ENCODE measurements around the gene OTUD3. TPM values are rescaled to one million over a fixed set of nuclear protein-coding genes. Genes with fewer than 3 reads are reported as not detected.

Gene OTUD3
- polyA plus RNA-seq, 6 donors from 2014 or later = 0.74 to 3.6 (median 2.0) TPM

GRCh38 chr1:19901653-19902052 is 19.5 kb downstream of the OTUD3 start:
- Mint-ChIP-seq H3K4me3 (no peak overlapping the region), H3K27ac (peak overlapping the region in 2 of 6 donors; percentile 29 to 37), H3K4me1 (peaks cover 0 to 4% (median 0%) of the 10 kb centered on the region in 3 donors), H3K9me3 (peaks cover 0 to 2% (median 0%) of the 10 kb centered on the region in 7 donors), H3K27me3 (no peaks in the 10 kb centered on the region), H3K36me3 (peaks cover 39 to 46% of the 10 kb centered on the region in 2 donors)
- no peak for ATAC-seq (ENCODE audit: low read depth in 2 of 2)
- no peak for DNase-seq

GRCh38 chr1:19903621-19904020 is 21.4 kb downstream of the OTUD3 start:
- Mint-ChIP-seq H3K27me3 (no peaks in the 10 kb centered on the region), H3K27ac (no peak overlapping the region), H3K4me3 (no peak overlapping the region), H3K4me1 (no peaks in the 10 kb centered on the region), H3K36me3 (peaks cover 43 to 54% of the 10 kb centered on the region in 2 donors), H3K9me3 (peaks cover 0 to 2% (median 0%) of the 10 kb centered on the region in 7 donors)
- ATAC-seq (ENCODE audit: low read depth in 2 of 2) = no peak
- DNase-seq = no peak

GRCh38 chr1:19907456-19907855 is 25.3 kb downstream of the OTUD3 start:
- H3K4me1 Mint-ChIP-seq = no peaks in the 10 kb centered on the region

GRCh38 chr1:19909392-19909791 is 27.2 kb downstream of the OTUD3 start:
- no peaks in the 10 kb centered on the region for H3K9me3 Mint-ChIP-seq
- no peak overlapping the region for H3K27ac Mint-ChIP-seq
- H3K27me3 Mint-ChIP-seq = no peaks in the 10 kb centered on the region
- ATAC-seq (ENCODE audit: low read depth in 2 of 2) (no peak), DNase-seq (no peak)
- no peaks in the 10 kb centered on the region for H3K4me1 Mint-ChIP-seq
- no peak overlapping the region for H3K4me3 Mint-ChIP-seq
- H3K36me3 Mint-ChIP-seq = peaks cover 38 to 48% of the 10 kb centered on the region in 2 donors

More at GRCh38 chr1:19907456-19907855, 25.3 kb downstream of the OTUD3 start:
- H3K36me3 Mint-ChIP-seq = peaks cover 47 to 60% of the 10 kb centered on the region in 2 donors
- DNase-seq (no peak), ATAC-seq (ENCODE audit: low read depth in 2 of 2) (no peak)
- H3K27me3 Mint-ChIP-seq = no peaks in the 10 kb centered on the region
- H3K4me3 Mint-ChIP-seq = no peak overlapping the region
- peak overlapping the region in 1 of 6 donors; percentile 78 for H3K27ac Mint-ChIP-seq
- no peaks in the 10 kb centered on the region for H3K9me3 Mint-ChIP-seq

- Mint-ChIP-seq H3K27ac (no peak overlapping the region), H3K27me3 (no peaks in the 10 kb centered on the region), H3K36me3 (peaks cover 33 to 42% of the 10 kb centered on the region in 2 donors), H3K4me3 (no peak overlapping the region), H3K9me3 (no peaks in the 10 kb centered on the region), H3K4me1 (no peaks in the 10 kb centered on the region)
- DNase-seq (no peak), ATAC-seq (ENCODE audit: low read depth in 2 of 2) (no peak)
Measured at GRCh38 chr1:19909971-19910370, 27.8 kb downstream of the OTUD3 start.

- ATAC-seq (ENCODE audit: low read depth in 2 of 2) (no peak), DNase-seq (no peak)
- Mint-ChIP-seq H3K9me3 (no peaks in the 10 kb centered on the region), H3K4me3 (no peak overlapping the region), H3K27me3 (no peaks in the 10 kb centered on the region), H3K27ac (no peak overlapping the region), H3K36me3 (peaks cover 30 to 38% of the 10 kb centered on the region in 2 donors), H3K4me1 (no peaks in the 10 kb centered on the region)
Measured at GRCh38 chr1:19910650-19911049, 28.5 kb downstream of the OTUD3 start.

- ATAC-seq (ENCODE audit: low read depth in 2 of 2) (peak; percentile 69 to 87), DNase-seq (peak; percentile 68)
- Mint-ChIP-seq H3K4me1 (peaks cover 3 to 6% (median 4%) of the 10 kb centered on the region in 3 donors), H3K27ac (peak overlapping the region in 2 of 6 donors; percentile 4 to 82), H3K4me3 (no peak overlapping the region), H3K27me3 (peaks cover 0 to 8% (median 7%) of the 10 kb centered on the region in 3 donors), H3K9me3 (no peaks in the 10 kb centered on the region), H3K36me3 (no peaks in the 10 kb centered on the region)
Measured at GRCh38 chr1:19918057-19918456, 35.9 kb downstream of the OTUD3 start.

GRCh38 chr1:19920132-19920710 is 38.0 kb downstream of the OTUD3 start:
- no peak for DNase-seq
- H3K4me3 Mint-ChIP-seq = no peak overlapping the region
- peaks cover 0 to 9% (median 7%) of the 10 kb centered on the region in 3 donors for H3K27me3 Mint-ChIP-seq
- H3K4me1 Mint-ChIP-seq = peaks cover 3 to 6% (median 4%) of the 10 kb centered on the region in 3 donors
- no peaks in the 10 kb centered on the region for H3K9me3 Mint-ChIP-seq
- no peak overlapping the region for H3K27ac Mint-ChIP-seq
- no peak for ATAC-seq (ENCODE audit: low read depth in 2 of 2)
- H3K36me3 Mint-ChIP-seq = no peaks in the 10 kb centered on the region

GRCh38 chr1:19921310-19921709 is 39.1 kb downstream of the OTUD3 start:
- Mint-ChIP-seq H3K9me3 (no peaks in the 10 kb centered on the region), H3K36me3 (no peaks in the 10 kb centered on the region), H3K27ac (peak overlapping the region in 1 of 6 donors; percentile 35), H3K27me3 (peaks cover 0 to 9% (median 7%) of the 10 kb centered on the region in 3 donors), H3K4me1 (peaks cover 3 to 6% (median 4%) of the 10 kb centered on the region in 3 donors), H3K4me3 (no peak overlapping the region)
- ATAC-seq (ENCODE audit: low read depth in 2 of 2) (no peak), DNase-seq (no peak)

GRCh38 chr1:19922015-19922688 is 40.0 kb downstream of the OTUD3 start:
- Mint-ChIP-seq H3K27me3 (peaks cover 0 to 9% (median 7%) of the 10 kb centered on the region in 3 donors), H3K27ac (no peak overlapping the region), H3K9me3 (peaks cover 0 to 2% (median 0%) of the 10 kb centered on the region in 7 donors), H3K36me3 (no peaks in the 10 kb centered on the region), H3K4me1 (peaks cover 3 to 6% (median 4%) of the 10 kb centered on the region in 3 donors), H3K4me3 (no peak overlapping the region)
- DNase-seq = no peak
- no peak for ATAC-seq (ENCODE audit: low read depth in 2 of 2)

- Mint-ChIP-seq H3K9me3 (peaks cover 0 to 2% (median 0%) of the 10 kb centered on the region in 7 donors), H3K27me3 (peaks cover 0 to 9% (median 7%) of the 10 kb centered on the region in 3 donors), H3K4me1 (peaks cover 0 to under 1% (median under 1%) of the 10 kb centered on the region in 3 donors), H3K4me3 (no peak within 1 kb of the TSS), H3K36me3 (no peaks in the 10 kb centered on the region), H3K27ac (peak within 1 kb of the TSS in 1 of 6 donors; percentile 29)
- ATAC-seq (ENCODE audit: low read depth in 2 of 2) = no peak
- DNase-seq = no peak
Measured at GRCh38 chr1:19923137-19923952, 41.1 kb downstream of the OTUD3 start, which contains the start of gene PLA2G2E. Gene PLA2G2E (minus strand): TSS chr1:19923617. CDS start chr1:19923559, 58 bp downstream.

GRCh38 chr1:19923953-19924346 is 41.8 kb downstream of the OTUD3 start:
- peaks cover 0 to 2% (median under 1%) of the 10 kb centered on the region in 7 donors for H3K9me3 Mint-ChIP-seq
- ATAC-seq (ENCODE audit: low read depth in 2 of 2) (no peak), DNase-seq (no peak)
- no peaks in the 10 kb centered on the region for H3K4me1 Mint-ChIP-seq
- H3K27me3 Mint-ChIP-seq = peaks cover 0 to 9% (median 7%) of the 10 kb centered on the region in 3 donors
- H3K27ac Mint-ChIP-seq = no peak overlapping the region
- no peak overlapping the region for H3K4me3 Mint-ChIP-seq
- no peaks in the 10 kb centered on the region for H3K36me3 Mint-ChIP-seq

GRCh38 chr1:19925342-19926070 is 43.3 kb downstream of the OTUD3 start:
- Mint-ChIP-seq H3K4me3 (no peak overlapping the region), H3K9me3 (peaks cover 2 to 16% (median 9%) of the 10 kb centered on the region in 7 donors), H3K27me3 (peaks cover 0 to 18% (median 9%) of the 10 kb centered on the region in 3 donors), H3K27ac (peak overlapping the region in 1 of 6 donors; percentile 47), H3K36me3 (peaks cover 0 to 11% of the 10 kb centered on the region in 2 donors), H3K4me1 (no peaks in the 10 kb centered on the region)
- ATAC-seq (ENCODE audit: low read depth in 2 of 2) (no peak), DNase-seq (no peak)

Measured in naive B cell (primary cell).